NCI-H524 treated with DMSO at 0.1 percent for 48 hours (cell line): ENCODE results near the gene PBXIP1.
"Not testable (repeated sequence)": the region's sequence is repeated elsewhere in the genome, so short reads cannot be mapped to it uniquely, and the experiment has no call there.

Source experiments
- DNase-seq: peaks from one replicate; lab custom pipeline; 2025; lab: John Stamatoyannopoulos, UW

The PBXIP1 gene, protein sequence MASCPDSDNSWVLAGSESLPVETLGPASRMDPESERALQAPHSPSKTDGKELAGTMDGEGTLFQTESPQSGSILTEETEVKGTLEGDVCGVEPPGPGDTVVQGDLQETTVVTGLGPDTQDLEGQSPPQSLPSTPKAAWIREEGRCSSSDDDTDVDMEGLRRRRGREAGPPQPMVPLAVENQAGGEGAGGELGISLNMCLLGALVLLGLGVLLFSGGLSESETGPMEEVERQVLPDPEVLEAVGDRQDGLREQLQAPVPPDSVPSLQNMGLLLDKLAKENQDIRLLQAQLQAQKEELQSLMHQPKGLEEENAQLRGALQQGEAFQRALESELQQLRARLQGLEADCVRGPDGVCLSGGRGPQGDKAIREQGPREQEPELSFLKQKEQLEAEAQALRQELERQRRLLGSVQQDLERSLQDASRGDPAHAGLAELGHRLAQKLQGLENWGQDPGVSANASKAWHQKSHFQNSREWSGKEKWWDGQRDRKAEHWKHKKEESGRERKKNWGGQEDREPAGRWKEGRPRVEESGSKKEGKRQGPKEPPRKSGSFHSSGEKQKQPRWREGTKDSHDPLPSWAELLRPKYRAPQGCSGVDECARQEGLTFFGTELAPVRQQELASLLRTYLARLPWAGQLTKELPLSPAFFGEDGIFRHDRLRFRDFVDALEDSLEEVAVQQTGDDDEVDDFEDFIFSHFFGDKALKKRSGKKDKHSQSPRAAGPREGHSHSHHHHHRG

DNA sequence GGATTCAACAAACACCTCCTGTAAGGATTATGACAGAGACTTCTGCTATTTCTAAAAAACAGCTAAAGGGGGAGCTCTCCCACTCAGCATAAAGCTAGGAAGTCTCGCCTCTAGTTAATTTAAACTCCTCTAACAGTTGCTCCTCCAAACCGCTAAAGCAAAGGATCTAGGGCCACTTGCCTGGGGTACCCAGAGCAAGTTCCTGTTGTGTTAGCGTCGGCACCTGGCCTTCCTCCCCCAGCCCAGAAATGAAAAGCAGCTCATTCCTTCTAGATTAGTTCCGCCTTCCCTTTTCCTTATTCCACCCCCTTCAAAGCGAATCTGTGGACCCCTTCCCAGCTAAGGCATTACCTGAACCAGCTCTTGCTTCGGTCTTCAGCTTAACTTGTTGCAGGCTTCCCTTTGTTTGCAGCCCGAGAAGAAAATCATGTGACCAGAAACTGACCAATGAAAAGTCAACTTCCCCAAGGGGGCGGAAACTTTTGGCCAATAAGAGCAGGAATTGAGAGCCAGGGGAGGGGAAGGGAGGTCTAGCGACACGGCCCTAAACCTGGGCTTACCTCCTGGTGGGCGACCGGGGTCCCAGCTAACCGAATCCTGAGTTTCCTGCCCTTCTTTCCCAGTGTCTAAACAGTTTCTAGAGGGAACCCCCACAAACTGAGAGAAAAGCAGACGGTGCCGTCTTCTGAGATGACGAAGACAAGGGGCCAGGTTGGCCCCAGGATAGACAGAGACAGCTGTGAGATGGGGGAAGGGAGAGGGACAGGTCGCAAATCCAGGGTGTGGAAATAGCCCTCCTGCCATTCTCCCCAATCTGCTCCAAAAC, at the start of gene PBXIP1:
PBXIP1 (minus strand) TSS at position 382 of the 826 bp plus-strand sequence. CDS start 2,378 bp downstream, outside the sequence.
- DNase-seq = peak; percentile 70

DNA sequence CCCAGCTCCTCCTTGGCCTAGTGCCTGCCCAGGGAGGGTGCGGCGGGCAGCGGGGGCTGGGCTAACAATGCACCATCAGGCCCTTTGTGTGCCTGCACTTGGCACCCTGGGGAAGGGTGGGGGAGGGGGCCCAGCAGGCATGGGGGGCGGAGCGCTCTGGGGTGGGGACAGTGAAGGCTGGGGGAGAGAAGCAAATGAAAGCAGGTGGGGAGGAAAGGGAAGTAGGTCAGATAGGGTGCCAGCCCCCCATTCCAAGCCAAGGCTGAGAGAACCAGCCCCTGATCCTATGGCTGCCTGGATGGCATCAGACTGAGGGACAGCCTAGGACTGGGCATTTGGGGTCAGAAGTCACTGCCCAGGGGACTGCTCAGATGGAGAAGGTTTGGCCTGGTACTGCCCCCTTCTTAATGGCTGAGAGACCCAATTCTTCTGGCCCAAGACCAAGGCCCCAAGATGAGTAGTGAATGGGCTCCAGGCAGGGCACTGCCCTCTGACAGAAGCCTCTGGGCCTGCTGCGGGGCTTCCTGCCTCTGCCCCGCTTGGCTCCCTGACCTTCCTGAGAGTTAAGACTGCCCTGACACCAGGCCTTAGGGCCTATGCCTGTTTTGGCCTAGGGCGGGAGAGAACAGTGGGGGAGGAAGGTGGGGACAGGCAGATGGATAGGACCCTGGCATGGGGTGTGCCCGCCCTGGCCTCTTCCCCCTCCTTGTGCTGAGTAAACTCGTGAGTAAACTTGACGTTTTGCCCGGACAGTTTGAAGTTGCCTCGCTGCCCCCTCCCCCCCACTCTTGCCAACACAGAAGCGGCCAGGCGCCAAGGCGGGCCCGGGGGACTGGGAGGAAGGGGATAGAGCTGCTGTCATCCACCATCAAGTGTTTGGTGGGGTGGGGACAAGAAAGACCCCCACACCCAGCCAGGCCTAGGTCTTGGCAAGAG, 49.4 kb upstream of the PBXIP1 start:
- DNase-seq = no peak

DNA sequence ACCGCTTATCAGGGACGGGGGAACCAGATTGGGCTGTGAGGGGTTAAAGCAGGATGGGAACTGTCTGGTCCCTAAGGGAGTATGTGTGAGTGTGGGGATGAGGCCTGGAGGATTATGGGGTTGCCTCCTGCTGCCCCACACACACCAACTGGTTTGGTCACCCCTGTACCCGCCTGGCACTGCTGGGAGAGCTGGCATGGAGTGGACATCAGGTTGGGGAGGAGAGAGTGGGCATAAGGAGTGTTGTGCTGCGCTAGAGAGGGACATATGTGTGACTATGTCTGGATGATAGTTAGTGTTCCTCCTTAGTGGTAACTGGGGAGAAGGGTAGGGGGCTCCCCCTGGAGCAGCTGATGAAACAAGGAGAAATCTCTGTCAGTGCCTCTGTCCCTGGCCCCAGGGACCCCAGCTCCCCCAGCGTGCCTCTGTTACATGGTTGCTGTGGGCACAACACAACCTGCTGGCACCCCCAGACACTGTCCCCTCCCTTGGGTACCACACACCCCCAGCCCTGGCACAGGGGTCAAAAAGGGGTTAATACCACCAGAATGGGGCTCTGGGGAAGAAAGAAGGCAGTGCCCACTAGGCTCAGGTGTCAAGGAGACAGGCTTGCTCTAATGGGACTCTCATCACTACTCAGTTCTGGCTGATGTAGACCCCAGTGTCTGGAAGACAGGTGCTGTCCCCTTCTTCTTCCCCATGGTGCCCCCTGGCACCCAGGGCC, 48.6 kb upstream of the PBXIP1 start:
- DNase-seq = no peak

DNA sequence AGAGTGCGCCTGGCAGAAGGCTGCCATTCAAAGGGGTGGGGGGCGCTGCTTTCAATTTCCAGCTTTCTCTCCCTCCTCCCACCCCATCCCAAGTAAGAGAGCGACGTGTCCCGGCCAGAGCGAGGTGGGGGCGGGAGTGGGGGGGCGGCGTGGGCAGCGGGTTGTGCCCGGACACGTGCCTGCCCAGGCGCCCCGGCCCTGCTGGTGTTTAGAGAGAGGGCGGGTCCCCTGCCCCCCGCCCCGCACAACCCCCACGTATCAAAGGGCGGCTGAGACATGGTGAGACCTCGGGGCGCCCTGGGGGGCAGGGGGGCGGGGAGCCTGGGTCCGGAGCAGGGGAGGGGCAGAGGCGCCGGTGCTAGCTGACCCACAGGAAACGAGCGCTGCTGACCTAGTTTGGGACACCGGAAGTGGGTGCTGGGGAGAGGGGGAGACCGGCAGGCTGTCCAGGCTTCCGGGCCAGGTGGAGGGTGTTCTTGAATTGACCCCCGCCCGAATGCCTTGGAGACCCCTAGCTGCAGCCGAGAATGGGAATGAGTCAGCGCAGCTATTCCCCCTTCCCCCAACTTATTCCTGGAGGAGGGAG, 48.0 kb upstream of the PBXIP1 start:
- no peak for DNase-seq

DNA sequence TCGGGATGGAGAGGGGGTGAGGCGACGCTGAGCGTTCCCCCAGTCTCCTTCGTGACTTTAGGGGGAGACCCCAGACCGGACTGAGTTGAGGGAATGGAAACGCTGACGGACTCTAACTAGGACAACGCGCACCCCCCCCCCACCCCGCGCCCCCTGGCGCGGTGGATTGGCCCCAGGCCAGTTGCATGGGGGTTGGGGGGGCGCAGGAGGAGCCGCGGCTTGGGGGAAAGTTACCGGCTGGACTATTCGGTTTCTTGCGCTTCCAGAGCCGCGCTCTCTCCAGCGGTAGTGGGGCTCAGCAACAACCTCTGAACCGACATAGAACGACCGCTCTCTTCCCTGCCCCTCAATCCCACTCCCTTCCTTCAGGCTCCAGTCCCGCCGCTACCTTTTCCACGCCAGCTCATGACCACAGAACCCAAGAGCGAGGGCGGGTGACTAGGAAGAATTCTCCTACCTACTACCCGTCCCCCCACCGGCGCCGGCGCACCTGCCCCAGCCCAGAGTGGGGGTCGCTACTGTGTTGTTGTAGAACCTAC, 47.4 kb upstream of the PBXIP1 start:
- DNase-seq = no peak

DNA sequence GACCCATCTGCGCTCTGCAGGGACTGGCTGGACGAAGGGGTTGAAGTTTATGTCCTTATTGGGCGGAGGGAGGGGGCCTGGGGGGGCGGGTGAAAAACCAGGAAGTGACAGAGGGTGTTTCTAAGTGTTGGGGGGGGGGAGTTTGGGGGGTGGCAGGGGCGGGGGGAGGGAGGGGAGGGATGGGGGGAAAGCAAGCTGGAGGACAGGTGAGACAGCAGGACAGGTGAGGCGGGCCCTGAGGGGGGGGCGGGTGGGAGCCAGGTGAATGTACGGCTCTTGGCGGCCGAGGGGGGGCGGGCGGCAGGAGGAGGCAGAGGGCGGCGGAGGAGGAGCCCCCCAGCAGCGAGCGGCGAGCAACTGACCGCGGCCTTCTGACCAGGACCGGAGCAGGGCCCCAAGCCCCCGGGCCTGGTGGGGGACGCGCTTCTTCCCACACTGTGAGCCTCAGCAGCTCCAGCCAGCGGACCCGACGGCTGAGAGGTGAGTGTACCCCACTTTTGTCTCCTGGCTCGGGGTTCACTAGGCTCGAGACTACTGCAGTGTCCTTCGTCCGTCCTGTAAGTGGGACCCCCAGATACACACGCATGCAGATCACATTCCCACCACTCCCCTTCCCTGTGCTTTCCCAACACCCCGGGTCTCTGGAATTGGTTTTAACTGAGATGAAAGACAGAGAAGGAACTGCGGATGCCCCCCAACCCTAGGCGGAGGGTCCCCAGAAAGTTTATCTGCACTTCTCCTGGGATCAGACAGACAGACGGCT, 46.7 kb upstream of the PBXIP1 start, which contains the start of gene ZBTB7B:
ZBTB7B (plus strand) TSS at position 339 of the 763 bp plus-strand sequence. CDS start 11,859 bp downstream, outside the sequence.
- DNase-seq = no peak

DNA sequence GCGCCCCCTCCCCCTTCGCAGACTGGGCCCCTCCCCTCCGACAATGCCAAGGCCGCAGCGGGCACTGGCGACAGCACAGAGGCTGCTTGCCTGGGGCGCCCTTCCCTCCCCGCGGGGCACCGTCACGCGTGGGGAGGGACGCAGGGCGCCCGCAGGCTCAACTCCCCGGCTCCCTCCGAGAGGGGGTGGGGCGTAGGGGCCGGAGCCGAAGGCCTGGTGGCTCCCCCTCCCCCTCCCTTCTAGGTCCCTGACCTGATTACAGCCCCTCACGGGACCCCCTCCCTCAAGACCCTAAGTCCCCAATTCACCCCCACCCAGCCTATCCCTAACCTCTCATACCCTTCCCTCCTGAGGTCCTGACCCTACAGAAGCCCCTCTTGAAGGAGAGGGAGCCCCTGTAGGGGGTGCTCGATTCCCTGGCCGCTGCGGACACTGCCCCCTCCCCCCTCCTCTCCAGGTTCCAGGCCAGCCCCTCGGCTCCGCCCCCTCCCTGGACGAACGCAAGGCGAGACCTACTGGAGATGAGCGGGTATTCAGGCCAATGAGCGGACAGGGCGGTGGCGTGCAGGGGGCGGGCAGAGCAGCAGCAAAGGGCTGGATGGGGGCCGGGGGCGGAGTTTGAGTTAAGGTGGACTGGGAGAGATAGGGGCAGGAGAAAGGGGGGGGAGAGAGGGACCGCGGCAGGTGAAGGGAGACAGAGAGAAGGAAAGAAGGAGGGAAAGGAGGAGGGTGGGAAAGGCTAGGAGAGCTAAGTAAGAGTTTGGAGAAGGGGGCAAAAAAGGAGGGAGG, 46.0 kb upstream of the PBXIP1 start:
- DNase-seq = peak; percentile 81

DNA sequence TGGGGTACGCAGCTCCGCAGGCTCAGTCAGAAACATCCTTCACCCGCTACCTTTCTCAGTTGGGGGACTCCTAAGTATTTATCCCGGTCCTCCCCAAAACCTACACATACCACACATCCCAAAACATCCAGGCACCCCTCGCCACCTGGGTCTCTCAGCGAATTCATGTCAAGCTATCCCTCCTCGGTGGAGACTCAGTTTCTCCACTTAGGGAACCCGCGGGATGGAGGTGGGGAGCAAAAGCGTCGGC, 45.5 kb upstream of the PBXIP1 start:
- DNase-seq = no peak

DNA sequence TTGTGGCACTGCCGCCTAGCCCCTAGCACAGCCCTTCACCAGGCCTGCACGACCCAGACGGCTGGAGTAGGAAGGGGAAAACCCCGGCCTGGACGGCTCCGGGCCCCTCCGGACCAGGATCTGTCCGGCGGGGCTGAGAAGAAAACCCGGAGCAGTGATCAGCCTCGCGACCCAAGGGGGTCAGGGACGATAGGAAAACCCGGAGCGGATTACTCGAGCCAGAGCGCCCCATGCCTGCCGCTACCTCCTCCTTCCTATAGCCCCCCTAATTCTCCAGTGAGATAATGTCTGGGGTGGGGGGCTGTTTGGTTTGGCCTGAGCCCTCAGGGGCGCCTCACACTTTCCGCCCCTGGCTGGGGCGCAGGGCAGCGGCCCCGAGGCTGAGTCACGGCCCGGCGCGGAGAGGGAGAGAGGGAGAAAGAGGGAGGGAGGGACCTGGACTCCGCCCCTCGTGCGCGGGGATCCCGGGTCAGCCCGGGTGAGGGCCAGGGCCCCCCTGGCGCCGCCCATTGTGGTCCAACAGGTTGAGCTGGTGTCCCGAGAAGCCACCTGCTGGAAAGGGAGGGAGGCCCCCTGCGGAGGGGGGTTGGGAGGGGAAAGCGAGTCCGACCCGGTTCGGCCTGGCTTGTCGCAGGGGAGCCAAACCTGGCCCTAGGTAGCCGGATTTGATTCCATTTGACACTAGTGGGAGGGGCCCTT, 45.0 kb upstream of the PBXIP1 start:
- DNase-seq = peak; percentile 60

DNA sequence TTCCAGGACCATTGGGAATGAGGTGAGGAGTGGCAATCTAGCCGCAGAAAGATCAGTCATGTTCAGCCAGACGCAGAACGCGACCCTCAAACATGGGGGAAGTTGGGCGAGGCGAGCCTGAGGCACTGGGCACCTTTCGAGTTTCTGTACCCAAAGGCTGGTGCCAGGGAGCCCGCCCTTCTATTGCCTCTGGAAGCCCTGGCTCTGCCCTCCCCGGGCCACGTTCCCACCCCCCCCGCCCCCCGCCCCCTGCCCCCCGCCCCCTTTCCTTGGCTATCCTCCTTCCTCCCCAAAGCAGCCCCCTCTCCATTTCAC, 44.5 kb upstream of the PBXIP1 start:
- DNase-seq = no peak

DNA sequence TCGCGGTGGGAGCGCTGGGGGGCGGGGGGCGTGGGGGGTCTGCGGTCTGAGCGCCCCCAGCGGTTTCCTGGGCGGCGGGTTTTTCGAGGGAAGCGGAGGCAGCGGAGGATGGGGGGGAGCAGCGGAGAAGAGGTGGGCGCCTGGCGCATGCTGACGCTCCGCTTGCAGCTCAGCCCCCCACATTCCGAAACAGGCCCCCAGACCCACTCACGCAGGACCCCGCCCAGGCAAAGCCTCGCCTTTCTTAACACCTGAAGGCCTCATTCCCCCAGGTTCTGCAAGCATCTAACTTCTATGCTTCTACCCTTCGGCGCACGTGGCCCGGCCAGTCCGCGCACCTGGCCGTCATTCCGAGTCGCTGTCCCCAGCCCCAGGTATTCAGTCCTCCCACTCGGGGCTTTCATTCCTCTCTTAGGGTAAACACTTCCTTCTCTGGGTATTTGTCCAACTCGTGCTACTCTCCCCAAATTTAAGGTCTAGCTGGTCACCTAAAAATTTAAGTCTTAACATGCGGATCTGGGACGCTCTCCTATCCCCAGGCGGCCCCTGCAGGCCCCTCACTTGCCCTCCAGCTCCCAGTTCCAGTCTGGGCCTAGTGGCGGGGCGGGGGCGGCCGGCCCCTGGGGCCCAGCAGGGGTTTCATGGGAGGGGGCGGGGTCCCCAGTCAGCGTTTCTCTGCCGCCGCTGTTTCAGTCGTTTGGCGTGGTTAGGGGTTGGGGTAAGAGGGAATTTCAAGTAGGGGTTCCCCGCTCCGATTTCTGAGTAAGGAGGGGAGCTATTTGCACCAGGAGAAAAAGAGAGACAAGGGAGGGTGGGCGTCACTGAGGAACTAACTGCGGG, 43.9 kb upstream of the PBXIP1 start:
- no peak for DNase-seq

DNA sequence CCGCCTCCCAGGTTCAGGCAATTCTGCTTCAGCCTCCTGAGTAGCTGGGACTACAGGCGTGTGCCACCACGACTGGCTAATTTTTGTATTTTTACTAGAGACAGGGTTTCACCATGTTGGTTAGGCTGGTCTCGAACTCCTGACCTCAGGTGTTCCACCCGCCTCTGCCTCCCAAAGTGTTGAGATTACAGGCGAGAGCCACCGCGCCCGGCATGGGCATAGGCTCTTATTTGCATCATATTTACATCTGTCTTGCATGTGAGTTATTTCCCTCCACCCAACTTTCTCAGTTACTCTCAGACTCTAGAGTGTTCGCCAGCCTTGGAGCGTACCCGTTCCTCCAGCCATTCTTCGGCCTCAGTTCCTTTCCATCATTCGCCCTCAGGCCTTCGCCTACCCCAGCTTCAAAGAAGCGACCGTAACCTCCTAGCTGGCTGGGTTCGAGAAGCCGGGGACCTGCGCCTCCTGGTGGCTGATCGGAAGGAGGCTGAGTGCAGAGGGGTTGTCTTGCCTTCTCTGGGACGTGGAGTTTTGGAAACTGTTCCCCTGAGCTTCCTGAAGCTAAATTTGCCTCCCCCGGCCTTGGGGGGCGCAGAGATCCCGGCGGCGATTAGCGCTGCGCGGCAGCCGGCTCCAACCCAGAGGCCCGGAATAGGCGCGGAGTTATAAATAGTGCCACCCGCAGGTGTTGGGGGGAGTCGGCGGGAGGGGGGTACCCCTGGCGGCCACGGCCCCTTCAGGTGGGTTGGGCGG, 43.1 kb upstream of the PBXIP1 start:
- DNase-seq = no peak

DNA sequence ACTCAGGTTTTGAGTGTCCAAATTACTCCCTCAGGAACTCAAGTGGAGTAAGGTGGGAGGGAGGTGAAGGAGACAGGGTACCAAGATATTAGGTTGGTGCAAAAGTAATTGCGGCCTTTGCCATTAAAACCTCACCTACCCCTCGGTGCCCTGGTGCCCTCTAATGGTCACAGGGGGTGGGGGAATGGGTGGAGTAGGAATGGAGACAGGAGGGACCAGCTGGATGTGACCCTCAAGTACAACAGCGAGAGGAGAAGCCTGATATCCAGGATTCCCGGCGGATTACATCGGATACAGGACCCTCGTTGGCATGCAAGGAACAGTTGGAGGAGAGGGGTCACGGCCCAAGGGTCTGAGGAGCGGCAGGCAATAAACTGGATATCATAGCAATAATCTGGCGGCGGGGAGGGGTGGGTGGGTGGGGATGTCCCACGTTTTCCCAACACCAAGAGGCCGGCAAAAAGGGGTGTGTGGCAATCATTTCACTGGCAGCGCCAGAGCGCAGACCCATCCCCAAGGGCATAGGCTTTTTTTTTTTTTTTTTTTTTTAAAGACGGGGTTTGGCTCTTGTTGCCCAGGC, 42.4 kb upstream of the PBXIP1 start:
- no peak for DNase-seq

DNA sequence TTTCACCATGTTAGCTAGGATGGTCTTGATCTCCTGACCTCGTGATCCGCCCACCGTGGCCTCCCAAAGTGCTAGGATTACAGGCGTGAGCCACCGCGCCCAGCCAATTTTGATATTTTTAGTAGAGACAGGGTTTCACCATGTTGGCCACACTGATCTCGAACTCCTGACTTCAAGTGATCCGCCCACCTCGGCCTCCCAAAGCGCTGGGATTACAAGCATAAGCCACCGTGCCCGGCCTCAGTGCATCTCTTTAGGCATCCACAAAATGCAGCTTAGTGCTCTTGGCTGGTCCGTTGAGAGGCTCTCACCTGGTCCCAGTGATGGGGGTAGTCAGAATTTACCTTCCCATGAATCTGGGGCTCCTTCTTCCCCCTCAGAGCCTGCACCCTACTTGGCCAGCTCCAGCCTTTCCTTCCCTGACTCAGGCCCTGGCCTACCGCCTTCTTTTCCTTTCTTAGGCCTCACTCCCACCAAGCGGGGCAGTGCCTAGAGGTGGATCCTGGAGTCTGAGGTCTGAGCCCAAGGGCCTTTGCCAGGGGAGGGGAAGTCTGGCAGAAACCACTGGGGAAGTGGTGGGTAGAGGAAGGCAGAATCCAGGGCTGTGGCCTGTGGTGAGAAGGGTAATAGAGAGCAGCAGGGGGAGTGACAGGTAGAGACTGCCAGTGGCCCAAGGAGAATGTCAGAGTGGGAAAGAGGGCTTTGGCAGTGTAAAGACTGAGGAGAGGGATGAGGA, 41.2 kb upstream of the PBXIP1 start:
- DNase-seq = no peak

DNA sequence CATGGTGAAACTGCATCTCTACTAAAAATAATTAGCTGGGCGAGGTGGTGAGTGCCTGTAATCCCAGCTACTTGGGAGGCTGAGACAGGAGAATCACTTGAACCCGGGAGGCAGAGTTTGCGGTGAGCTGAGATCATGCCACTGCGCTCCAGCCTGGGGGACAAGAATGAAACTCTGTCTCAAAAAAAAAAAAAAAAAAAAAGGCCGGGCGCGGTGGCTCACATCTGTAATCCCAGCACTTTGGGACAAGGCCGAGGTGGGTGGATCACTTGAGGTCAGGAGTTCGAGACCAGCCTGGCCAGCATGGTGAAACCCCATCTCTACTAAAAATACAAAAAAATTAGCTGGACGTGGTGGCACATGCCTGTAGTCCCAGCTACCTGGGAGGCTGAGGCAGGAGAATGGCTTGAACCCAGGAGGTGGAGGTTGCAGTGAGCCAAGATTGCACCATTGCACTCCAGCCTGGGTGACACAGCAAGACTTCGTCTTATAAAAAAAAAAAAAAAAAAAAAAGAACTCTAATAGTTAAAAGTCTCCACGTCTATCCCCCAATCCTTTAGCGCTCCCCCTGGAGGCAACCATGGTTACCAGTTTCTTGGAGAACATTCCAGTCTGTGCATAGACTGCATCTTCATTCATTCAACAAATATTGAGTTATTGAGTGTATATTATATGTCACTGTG, 39.5 kb upstream of the PBXIP1 start:
- DNase-seq = not testable (repeated sequence)
